Activated CD4-positive, alpha-beta T cell treated with anti-CD3 and anti-CD28 coated beads, Interleukin-2, Interleukin-6, amounts not matched to agents 100 ng/mL and 50 ng/mL, durations not matched to agents 16 hours and 8 hours (primary cell): ENCODE data around the gene SLC22A12.

Source experiments
- DNase-seq: peaks from one replicate; pipeline ENCODE4 v3.0.0-alpha.2; 2020

SLC22A12 gene

DNA sequence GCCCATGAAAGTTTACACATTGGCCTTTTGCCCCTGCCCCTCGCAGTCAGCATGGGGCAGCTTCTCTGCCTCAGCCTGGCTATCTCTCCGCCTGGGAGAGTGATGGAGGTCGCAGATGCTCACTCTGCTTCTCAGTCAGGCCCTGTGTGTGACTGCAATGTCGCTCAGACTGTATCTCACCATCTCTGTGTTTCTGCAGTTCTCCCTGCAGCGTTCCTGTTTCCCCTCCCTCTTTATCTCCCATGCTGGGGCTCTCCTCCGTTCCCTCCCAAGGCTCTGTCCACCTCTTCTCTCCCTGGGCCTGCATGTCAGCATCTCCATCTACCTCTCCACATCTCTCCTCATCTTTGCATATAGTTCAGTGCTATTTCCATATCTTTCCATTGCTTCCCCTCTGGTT is 38.1 kb downstream of the SLC22A12 start:
- DNase-seq = no peak

DNA sequence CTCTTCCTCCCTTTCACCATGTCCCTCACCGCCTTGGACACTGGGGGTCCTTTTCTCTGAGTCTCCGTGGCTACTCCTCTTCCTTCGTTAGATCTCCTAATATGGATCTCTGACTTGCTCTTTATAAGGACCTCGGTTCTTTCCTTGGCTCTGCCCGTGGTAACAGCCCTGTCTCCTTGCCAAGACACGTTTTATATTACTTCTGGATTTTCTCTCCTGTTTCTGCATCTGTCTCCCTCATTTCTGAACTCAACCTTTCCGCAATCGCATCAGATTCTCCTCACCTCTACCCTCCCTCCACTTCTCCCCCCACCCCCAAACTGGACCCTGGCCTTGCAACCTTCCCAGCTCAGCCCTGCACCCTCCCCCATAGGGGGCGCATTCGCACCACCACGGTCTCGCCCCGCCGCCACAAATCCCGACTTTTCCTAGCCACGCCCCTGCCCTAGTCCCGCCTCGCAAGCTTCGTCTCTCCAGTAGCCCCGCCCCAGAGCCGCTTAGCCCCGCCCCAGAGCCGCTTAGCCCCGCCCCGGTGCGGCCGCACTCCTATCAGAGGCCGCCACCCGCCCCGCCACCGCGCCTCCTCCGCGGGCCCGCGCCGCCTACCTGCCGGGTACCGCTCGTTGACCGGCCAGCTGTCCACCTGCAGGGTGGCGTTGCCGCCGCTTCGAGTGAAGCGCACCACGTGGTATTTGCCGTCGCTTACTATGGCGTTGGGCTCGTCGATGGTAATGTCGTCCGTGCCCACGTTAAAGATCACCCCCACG is 39.0 kb downstream of the SLC22A12 start:
- no peak for DNase-seq

- DNase-seq = no peak
Measured at GRCh38 chr11:64631675-64632074, 40.7 kb downstream of the SLC22A12 start.

DNA sequence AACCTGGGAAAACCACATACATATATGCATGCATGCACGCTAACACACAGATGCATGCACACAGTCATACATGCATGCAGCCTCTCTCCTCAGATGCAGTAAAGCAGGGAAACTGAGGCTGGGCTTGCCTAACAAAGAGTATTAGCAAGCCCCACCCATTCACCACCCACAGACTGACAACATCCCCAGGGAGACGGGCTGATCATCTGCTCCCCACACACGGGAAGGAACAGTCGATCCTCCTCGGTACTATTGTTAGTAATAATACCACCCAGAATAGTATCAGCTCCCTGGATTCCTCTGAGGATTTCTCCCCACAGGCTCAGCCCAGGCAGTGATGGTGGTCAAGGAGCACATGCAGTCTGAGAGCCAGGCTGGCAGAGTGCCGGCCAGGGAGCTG is 41.2 kb downstream of the SLC22A12 start:
- DNase-seq = no peak

- DNase-seq = no peak
Measured at GRCh38 chr11:64632654-64633053, 41.6 kb downstream of the SLC22A12 start.

GRCh38 chr11:64633555-64634159 is 42.6 kb downstream of the SLC22A12 start:
- DNase-seq = no peak

- no peak for DNase-seq
Measured at GRCh38 chr11:64637334-64638017, 46.5 kb downstream of the SLC22A12 start.

GRCh38 chr11:64638018-64638665 is 47.1 kb downstream of the SLC22A12 start:
- DNase-seq = no peak

- DNase-seq = no peak
Measured at GRCh38 chr11:64638829-64639228, 47.8 kb downstream of the SLC22A12 start.

- DNase-seq = no peak
Measured at GRCh38 chr11:64639885-64640284, 48.9 kb downstream of the SLC22A12 start.

- no peak for DNase-seq
Measured at GRCh38 chr11:64641596-64642417, 50.8 kb downstream of the SLC22A12 start.

- DNase-seq = no peak
Measured at GRCh38 chr11:64642418-64642735, 51.4 kb downstream of the SLC22A12 start.

DNA sequence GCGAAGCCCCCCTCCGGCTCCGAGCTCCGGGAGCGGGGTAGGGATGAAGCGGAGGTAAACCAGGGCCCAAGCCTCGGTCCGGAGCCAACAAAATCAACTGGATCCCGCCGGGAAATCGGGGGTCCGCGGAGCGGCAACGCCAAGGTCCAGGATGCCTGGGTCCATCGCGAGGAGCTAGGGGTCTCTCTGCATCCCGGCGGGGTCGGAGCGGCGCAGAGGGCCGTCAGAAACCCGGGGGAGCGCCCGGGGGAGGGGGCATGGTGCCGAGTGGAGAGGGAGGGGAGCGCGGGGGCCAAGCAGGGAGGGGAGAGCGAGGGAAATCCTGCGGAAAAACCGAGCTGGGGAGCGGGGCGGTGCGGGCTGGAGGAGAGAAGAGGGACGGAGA is 51.8 kb downstream of the SLC22A12 start:
- no peak for DNase-seq

DNA sequence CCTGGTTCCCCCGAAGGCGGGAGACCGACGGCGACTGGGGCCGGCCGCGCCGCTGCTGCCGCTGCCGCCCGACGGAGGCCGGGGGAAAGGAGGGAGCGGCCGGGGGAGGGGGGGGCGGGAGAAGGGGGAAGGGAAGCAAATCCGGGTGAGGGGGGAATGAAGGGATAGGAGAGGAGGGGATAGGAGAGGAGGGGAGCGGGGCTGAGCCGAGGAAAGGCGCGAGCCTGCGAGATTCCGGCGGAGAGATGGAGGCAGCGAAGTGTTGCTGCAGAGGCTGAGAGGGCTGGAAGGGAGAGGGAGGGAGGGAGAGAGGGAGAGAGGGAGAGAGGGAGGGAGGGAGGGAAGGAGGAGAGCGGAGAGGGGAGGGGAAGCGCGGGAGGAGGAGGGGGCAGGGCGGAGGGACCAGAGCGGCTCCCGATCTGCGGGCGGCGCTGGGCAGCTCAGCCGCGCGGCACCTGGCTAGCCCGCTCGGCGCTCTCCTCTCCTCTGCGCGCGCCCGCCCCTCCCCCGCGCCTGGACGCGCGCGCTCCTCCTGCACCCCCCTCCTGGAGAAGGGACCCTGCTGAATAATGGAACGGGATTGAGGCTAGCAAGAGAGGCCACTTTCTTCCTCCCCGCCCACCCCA is 52.3 kb downstream of the SLC22A12 start:
- no peak for DNase-seq

- no peak for DNase-seq
Measured at GRCh38 chr11:64643920-64644646, 53.1 kb downstream of the SLC22A12 start.

DNA sequence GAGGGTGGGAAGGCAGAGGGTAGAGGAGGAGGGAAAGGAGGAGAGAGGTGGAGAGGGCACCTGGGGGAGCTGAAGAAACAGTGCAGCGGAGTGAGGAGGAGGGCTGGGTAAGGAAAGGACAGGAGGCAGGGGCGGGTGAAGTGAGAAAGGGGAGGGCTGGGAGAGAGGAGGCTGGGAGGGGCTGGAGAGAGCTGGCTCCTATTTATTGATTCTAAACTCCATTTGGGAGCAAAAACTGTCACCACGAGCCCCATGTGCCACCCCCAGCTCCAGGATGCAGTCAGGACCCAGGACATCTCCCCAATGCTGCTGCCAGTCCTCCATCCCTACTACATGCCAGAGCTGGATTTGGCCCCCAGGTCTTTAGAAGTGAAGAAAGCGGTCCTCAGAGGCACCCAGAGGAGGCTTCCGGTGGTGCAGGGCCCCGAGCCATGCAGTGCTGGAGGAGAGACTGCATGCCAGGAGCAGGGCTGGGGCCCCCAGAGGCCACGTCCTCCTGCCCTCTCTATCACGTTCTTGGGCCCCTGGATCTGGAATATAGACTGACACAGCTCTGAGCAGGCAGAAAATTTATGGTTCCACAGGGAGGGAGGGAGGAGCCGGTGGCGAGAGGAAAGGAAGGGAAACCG is 53.7 kb downstream of the SLC22A12 start:
- no peak for DNase-seq

DNA sequence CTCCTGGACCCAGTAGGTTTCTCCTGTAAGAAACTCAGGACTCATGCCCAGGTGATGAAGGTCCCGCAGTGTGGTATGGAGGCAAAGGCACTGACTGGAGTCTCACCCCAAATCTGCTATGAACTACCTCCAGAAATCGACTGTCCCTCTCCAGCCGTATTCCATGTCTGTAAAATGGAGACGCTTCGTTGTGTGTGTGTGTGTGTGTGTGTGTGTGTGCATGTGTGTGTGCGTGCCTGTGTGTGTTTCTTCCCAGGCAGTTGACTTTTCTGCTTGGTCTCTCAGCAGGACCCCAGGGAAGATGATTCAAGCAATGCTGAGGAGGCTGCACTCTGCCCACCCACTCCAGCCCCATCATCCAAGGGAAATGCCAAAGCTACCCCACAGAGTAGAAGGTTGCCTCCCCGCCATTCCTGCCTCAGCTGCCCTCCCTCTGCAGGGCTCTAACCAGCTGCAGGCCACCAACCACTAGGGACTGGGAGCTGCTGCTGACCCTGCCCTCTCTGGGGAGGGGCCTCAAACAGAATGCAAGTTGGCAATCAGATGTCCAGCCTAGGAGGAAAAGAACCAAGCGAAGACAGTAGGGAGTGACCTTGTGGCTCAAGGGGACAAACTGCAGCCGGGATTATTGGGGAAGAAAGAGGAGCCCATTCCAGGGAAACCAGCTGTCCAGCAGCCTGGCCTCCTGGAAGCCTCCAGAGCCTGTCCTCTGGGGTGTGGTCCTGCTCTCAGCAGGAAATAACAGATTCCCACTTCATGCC is 56.2 kb downstream of the SLC22A12 start:
- no peak for DNase-seq

DNA sequence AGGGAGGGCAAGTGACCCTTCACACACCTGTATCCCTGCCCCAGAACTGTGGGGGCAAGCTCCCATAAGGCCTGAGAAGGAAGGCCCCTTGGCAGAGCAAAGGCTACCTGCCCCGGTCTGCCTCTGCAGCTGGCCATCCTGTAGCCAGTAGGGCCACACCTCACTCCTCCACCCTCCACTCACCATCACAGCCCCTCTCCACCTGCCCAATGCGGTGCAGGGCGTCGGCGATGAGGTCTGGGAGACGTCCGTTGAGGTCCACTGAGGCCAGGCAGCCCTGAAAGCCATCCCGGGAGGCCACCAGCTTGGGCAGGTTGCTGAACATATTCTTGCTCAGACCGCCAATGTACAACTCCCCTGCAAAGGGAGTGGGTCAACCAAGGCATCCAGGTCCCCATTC is 57.5 kb downstream of the SLC22A12 start:
- no peak for DNase-seq

- peak; percentile 22 for DNase-seq
Measured at GRCh38 chr11:64649291-64649697, 58.3 kb downstream of the SLC22A12 start.

DNA sequence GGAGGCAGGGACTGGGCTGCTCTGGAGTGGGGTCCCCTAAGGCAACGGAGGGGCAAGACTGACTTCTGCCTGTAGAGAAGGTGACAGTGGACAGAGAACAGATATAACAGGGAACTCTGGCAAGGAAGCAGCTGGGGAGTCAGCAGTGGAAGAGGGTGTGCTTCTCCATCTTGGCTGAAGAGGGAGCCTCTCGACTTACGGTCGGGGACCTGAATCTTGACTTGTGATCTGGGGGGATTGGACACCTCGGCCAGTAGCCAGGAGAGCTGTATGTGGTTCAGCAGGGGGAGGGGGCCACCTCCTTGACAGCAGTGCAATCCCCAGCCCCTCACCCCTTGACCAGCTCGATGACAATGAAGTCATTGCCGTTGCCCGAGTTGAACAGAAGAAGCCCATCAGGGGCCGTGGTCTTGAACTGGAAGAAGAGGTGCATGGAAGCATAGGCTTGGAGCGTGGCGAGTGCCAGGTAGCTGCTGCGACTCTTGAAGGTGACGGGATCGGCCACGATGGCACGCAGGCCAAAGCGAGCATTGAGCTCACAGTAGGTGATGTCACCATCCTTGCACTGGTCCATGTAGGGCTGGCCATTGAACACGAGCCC is 60.0 kb downstream of the SLC22A12 start:
- peak; percentile 19 for DNase-seq
